ENCODE measurements around the gene ABCA2. TPM values are rescaled to one million over a fixed set of nuclear protein-coding genes. Genes with fewer than 3 reads are reported as not detected.

The ABCA2 gene
- total and polyA plus RNA-seq, 9 of the 15 experiments (the other 6 are each of a cell fraction or from before 2014, with no cell fraction given): 0.69 to 16.3 (median 6.1) TPM; not detected in 2

GRCh38 chr9:136964171-136964689 is 63.8 kb downstream of the ABCA2 start:
- FAIRE-seq (peak; percentile 90), ATAC-seq (peak; percentile 96), DNase-seq (ENCODE audit: extremely low read depth in 1 of 4, low spot score in 3 of 4) (peak; percentile 81 to 84 (median 82))
- Histone ChIP-seq H3K4me3 (no peak overlapping the region), H3K27ac (ENCODE audit: extremely low read depth, low read depth, low read length) (peak overlapping the region; percentile 55), H4K20me1 (replicated peaks; ENCODE audit: control insufficient read depth, insufficient read depth, low read length) (no peaks in the 10 kb centered on the region), H3K79me2 (ENCODE audit: control insufficient read depth, insufficient read depth, low read length) (no peaks in the 10 kb centered on the region), H3K9me1 (ENCODE audit: control insufficient read depth, insufficient read depth, low read length) (no peaks in the 10 kb centered on the region), H3K9ac (ENCODE audit: insufficient read depth in 1 of 2, low read depth in 2 of 2, low read length in 2 of 2) (peak overlapping the region; percentile 33 to 81), H3K9me3 (replicated peaks; ENCODE audit: control insufficient read depth, insufficient read depth, low read depth, low read length) (no peaks in the 10 kb centered on the region), H3K36me3 (ENCODE audit: control insufficient read depth, insufficient read depth, low read length) (no peaks in the 10 kb centered on the region), H3K4me1 (replicated peaks in 1 of 2; ENCODE audit: control insufficient read depth in 2 of 2, insufficient read depth in 2 of 2, low read length in 2 of 2) (peaks cover 26 to 77% of the 10 kb centered on the region in 2 experiments; a peak in 4 of 5 replicates), H2AFZ (ENCODE audit: low read depth, low read length) (peak overlapping the region; percentile 86), H3K27me3 (ENCODE audit: control insufficient read depth in 2 of 2, insufficient read depth in 2 of 2, low read length in 2 of 2) (no peaks in the 10 kb centered on the region), H3K4me2 (ENCODE audit: insufficient read depth, low read length) (peak overlapping the region; percentile 61)
- in situ Hi-C loops (cut with MboI) (no loop called here), intact Hi-C loops (cut with micrococcal nuclease) (no loop called here)
- 14% methylated on average over 13 of the region's 22 CpGs for WGBS (ENCODE audit: insufficient coverage, low coverage, missing lambda C conversion rate)
- BruUV-seq (replicated peaks): no TSS peak
- CTCF ChIA-PET (ENCODE audit: low intra/inter-chr PET ratio): no interaction called here
- POLR2A ChIA-PET: interaction anchor here (0.9 to 1.2 kb wide), 5 partner anchors 10 to 32 kb away, joined by 3 to 4 read pairs (median 3); partner anchors contain the start of genes C8G, CLIC3 and PAXX
- TF ChIP-seq SRF (CRISPR knock-in tag; IDR thresholded peaks at IDR 0.05) (peak in 1 of 2 experiments; percentile 66; a peak in 1 of 4 replicates), MNT (conservative IDR thresholded peaks at IDR 0.05) (peak in 1 of 2 experiments; percentile 59; a peak in 2 of 4 replicates), SETDB1 (IDR thresholded peaks at IDR 0.05; ENCODE audit: low read length) (no peak), XRCC5 (IDR thresholded peaks at IDR 0.05; ENCODE audit: low read depth, low read length) (no peak; the same call in 1 of the 2 replicates), BHLHE40 (IDR thresholded peaks at IDR 0.05; ENCODE audit: low read length) (0 out of 2 replicates have a peak, but pooled peaks have one; percentile 13), PPARD (CRISPR knock-in tag; IDR thresholded peaks at IDR 0.05) (no peak), TAF7 (tag; IDR thresholded peaks at IDR 0.05) (no peak), SMAD3 (CRISPR knock-in tag; conservative IDR thresholded peaks at IDR 0.05) (no peak), TFAP4 (CRISPR knock-in tag; IDR thresholded peaks at IDR 0.05; ENCODE audit: borderline replicate concordance) (0 out of 2 replicates have a peak, but pooled peaks have one; percentile 25), NRF1 (conservative IDR thresholded peaks at IDR 0.05 in 1 of 2, IDR thresholded peaks at IDR 0.05 in 1 of 2) (peak; percentile 12 to 37; a peak in 1 of 4 replicates), RCOR1 (IDR thresholded peaks at IDR 0.05; ENCODE audit: borderline replicate concordance in 1 of 2, low read depth in 2 of 2, low read length in 2 of 2) (peak in 1 of 2 experiments; percentile 66; a peak in 2 of 4 replicates), GTF2F1 (IDR thresholded peaks at IDR 0.05; ENCODE audit: low read depth, low read length) (no peak), ZNF695 (CRISPR knock-in tag; IDR thresholded peaks at IDR 0.05) (no peak), SPI1 (IDR thresholded peaks at IDR 0.05; ENCODE audit: borderline replicate concordance, low read depth, low read length) (0 out of 2 replicates have a peak, but pooled peaks have one; percentile 2), SP1 (CRISPR knock-in tag; IDR thresholded peaks at IDR 0.05) (no peak), FOXP1 (CRISPR knock-in tag; IDR thresholded peaks at IDR 0.05) (0 out of 2 replicates have a peak, but pooled peaks have one; percentile 31), LEF1 (IDR thresholded peaks at IDR 0.05) (peak; percentile 40; the same call in 1 of the 2 replicates), CHAMP1 (IDR thresholded peaks at IDR 0.05) (no peak), L3MBTL2 (IDR thresholded peaks at IDR 0.05) (0 out of 2 replicates have a peak, but pooled peaks have one; percentile 11)
